ENCODE measurements around the gene ZNF296. TPM values are rescaled to one million over a fixed set of nuclear protein-coding genes. Genes with fewer than 3 reads are reported as not detected.

Gene ZNF296
- total RNA-seq, 1 donor from 2014 or later, result 1.1 TPM

- Mint-ChIP-seq H3K27me3 (ENCODE audit: low read depth) (no peaks in the 10 kb centered on the region), H3K27ac (no peak overlapping the region), H3K4me3 (no peak overlapping the region), H3K36me3 (no peaks in the 10 kb centered on the region), H3K4me1 (peaks cover 36% of the 10 kb centered on the region), H3K9me3 (no peaks in the 10 kb centered on the region)
- DNase-seq (ENCODE audit: low spot score in 2 of 2, unreplicated experiment in 2 of 2), result no peak
- TF ChIP-seq CTCF (IDR thresholded peaks at IDR 0.05; ENCODE audit: unreplicated experiment), result no peak
Measured at GRCh38 chr19:45115809-45116615, 39.7 kb upstream of the ZNF296 start.

- TF ChIP-seq CTCF (IDR thresholded peaks at IDR 0.05; ENCODE audit: unreplicated experiment), result no peak
- Mint-ChIP-seq H3K27me3 (ENCODE audit: low read depth) (no peaks in the 10 kb centered on the region), H3K27ac (peak overlapping the region; percentile 87), H3K36me3 (no peaks in the 10 kb centered on the region), H3K4me3 (no peak overlapping the region), H3K4me1 (peaks cover 33% of the 10 kb centered on the region), H3K9me3 (no peaks in the 10 kb centered on the region)
- no peak for DNase-seq (ENCODE audit: low spot score in 2 of 2, unreplicated experiment in 2 of 2)
Measured at GRCh38 chr19:45114116-45114515, 37.8 kb upstream of the ZNF296 start.

- DNase-seq (ENCODE audit: low spot score in 2 of 2, unreplicated experiment in 2 of 2), result no peak
- peak overlapping the region; percentile 87 for H3K27ac Mint-ChIP-seq
- no peak overlapping the region for H3K4me3 Mint-ChIP-seq
- no peaks in the 10 kb centered on the region for H3K27me3 Mint-ChIP-seq (ENCODE audit: low read depth)
- peaks cover 33% of the 10 kb centered on the region for H3K4me1 Mint-ChIP-seq
- H3K9me3 Mint-ChIP-seq, result no peaks in the 10 kb centered on the region
- TF ChIP-seq CTCF (IDR thresholded peaks at IDR 0.05; ENCODE audit: unreplicated experiment), result no peak
- H3K36me3 Mint-ChIP-seq, result no peaks in the 10 kb centered on the region
Measured at GRCh38 chr19:45113628-45114027, 37.4 kb upstream of the ZNF296 start.

DNA sequence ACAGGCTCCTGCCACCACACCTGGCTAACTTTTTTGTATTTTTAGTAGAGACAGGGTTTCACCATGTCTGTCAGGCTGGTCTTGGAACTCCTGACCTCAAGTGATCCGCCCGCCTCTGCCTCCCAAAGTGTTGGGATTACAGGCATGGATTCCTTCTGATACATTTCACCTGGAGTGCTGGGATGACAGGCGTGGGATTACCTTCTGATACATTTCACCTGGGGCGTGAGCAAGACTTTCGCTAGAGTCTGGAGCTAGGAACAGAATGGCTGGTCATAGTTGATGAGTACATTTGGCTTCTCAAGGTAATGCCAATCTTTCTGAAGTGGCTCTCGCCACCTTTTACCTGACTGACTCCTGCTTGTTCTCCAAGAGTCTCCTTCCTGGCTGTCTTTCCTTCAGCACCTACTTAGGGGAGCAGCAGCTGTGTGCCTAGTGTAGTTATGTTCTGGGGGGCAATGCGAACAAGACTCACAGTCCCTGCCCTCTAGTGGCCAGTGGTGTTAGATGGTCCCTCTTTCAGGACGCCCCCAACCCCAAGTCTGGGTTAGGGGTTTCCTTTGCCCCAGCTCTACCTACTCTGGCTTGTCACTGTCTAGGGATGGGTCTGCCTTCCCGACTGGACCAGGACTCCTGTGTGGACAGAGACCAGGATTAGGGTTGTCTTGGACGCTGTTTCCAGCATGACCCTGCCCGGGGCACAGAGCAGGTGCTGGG is 36.0 kb upstream of the ZNF296 start:
- no peak for DNase-seq (ENCODE audit: low spot score in 2 of 2, unreplicated experiment in 2 of 2)
- H3K9me3 Mint-ChIP-seq, result no peaks in the 10 kb centered on the region
- peaks cover 32% of the 10 kb centered on the region for H3K4me1 Mint-ChIP-seq
- no peaks in the 10 kb centered on the region for H3K36me3 Mint-ChIP-seq
- H3K4me3 Mint-ChIP-seq, result no peak overlapping the region
- TF ChIP-seq CTCF (IDR thresholded peaks at IDR 0.05; ENCODE audit: unreplicated experiment), result no peak
- H3K27me3 Mint-ChIP-seq (ENCODE audit: low read depth), result no peaks in the 10 kb centered on the region
- peak overlapping the region; percentile 25 for H3K27ac Mint-ChIP-seq

DNA sequence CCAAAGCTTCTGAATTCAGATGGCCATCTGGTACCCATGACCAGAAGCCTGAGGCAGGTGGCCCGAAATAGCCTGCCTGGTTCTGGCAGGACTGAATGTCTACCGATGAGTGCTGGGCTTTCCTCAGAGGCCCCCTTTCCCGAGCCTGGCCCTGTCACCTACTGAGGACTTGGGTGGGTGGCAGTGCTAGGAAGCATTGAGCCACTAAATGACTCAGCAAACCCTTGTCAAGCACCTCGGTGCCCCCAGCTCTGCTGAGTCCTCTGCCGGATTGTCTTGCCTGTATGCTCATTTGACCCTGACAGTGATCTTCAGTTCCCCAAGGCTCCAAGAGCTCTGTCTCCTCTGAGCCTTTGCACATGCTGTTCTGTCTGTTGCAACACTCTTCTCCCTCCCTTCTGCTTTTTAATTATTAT is 34.6 kb upstream of the ZNF296 start:
- H3K27ac Mint-ChIP-seq, result no peak overlapping the region
- H3K36me3 Mint-ChIP-seq, result no peaks in the 10 kb centered on the region
- TF ChIP-seq CTCF (IDR thresholded peaks at IDR 0.05; ENCODE audit: unreplicated experiment), result no peak
- H3K4me1 Mint-ChIP-seq, result peaks cover 25% of the 10 kb centered on the region
- no peaks in the 10 kb centered on the region for H3K27me3 Mint-ChIP-seq (ENCODE audit: low read depth)
- no peaks in the 10 kb centered on the region for H3K9me3 Mint-ChIP-seq
- no peak overlapping the region for H3K4me3 Mint-ChIP-seq
- DNase-seq (ENCODE audit: low spot score in 2 of 2, unreplicated experiment in 2 of 2), result no peak
